HG03139 (cell line): ENCODE results near the gene SSRP1.

Experiments
- ATAC-seq: cut with Tn5 transposase; IDR thresholded peaks from one replicate; pipeline ENCODE4 v1.9.1; 2021; ENCODE audit not compliant: unreplicated experiment

SSRP1 gene

DNA sequence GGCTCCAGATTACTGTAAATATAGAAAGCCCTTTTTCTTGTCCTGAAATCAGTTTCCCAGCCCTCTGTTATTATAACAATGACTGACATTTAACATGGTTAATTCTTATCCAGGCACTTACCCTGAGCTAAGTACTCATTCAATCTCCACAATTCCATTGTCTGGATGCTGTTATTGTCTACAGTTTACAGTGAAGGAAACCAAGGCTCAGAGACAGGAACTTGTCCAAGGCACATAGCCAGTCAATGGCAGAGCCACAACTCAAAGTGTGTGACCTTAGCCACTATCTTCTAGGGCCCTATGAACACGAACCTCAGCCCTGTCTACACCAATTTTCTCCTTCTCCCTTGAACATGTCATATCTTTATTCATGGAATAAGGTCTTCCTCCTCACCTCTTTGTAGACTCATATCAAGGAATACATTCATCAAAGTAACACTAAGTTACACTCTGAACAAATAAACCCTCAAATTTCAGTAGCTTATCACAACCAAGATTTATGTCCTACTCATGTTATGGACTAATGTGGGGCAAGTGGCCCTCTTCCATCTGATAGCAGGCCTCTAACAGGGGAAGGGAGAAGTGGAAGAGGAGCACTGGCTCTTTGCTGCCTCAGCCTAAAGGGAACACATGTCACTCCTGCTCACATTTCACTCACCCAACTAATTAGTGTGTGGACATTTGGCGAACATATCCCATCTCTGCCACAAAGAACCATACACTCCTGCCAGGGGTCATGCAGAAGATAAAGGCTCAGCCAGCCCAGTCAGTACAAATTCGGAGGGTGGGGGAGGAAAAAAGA is 59.3 kb downstream of the SSRP1 start:
- no peak for ATAC-seq
